ENCODE results near the gene SCUBE3. TPM values are rescaled to one million over a fixed set of nuclear protein-coding genes. Genes with fewer than 3 reads are reported as not detected.

Gene SCUBE3
- total and polyA plus RNA-seq, 2 of the 8 experiments (the other 6 are each of a cell fraction or from before 2014, with no cell fraction given) = 0.80 to 1.0 TPM

DNA sequence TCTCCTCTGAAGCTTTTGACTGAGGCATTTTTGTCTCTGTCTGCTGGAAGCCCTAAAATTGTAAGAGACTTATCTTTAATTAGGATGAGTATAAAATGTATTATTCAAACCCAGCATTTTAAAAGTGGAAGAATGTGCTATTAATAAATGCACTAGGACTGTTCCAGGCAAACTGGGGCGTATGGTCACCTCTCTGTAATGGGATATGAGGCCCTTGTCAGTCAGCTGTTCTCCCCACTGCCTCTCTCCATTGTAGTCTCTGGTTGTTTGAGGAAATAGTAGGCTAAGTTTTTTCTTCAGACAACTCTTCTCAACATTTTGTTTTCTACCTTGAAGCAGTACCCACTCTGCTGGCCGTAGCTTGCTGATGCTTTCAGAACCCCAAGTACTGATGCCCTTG lies 69.6 kb downstream of the SCUBE3 start (continued):
- TF ChIP-seq, protein P1, sequence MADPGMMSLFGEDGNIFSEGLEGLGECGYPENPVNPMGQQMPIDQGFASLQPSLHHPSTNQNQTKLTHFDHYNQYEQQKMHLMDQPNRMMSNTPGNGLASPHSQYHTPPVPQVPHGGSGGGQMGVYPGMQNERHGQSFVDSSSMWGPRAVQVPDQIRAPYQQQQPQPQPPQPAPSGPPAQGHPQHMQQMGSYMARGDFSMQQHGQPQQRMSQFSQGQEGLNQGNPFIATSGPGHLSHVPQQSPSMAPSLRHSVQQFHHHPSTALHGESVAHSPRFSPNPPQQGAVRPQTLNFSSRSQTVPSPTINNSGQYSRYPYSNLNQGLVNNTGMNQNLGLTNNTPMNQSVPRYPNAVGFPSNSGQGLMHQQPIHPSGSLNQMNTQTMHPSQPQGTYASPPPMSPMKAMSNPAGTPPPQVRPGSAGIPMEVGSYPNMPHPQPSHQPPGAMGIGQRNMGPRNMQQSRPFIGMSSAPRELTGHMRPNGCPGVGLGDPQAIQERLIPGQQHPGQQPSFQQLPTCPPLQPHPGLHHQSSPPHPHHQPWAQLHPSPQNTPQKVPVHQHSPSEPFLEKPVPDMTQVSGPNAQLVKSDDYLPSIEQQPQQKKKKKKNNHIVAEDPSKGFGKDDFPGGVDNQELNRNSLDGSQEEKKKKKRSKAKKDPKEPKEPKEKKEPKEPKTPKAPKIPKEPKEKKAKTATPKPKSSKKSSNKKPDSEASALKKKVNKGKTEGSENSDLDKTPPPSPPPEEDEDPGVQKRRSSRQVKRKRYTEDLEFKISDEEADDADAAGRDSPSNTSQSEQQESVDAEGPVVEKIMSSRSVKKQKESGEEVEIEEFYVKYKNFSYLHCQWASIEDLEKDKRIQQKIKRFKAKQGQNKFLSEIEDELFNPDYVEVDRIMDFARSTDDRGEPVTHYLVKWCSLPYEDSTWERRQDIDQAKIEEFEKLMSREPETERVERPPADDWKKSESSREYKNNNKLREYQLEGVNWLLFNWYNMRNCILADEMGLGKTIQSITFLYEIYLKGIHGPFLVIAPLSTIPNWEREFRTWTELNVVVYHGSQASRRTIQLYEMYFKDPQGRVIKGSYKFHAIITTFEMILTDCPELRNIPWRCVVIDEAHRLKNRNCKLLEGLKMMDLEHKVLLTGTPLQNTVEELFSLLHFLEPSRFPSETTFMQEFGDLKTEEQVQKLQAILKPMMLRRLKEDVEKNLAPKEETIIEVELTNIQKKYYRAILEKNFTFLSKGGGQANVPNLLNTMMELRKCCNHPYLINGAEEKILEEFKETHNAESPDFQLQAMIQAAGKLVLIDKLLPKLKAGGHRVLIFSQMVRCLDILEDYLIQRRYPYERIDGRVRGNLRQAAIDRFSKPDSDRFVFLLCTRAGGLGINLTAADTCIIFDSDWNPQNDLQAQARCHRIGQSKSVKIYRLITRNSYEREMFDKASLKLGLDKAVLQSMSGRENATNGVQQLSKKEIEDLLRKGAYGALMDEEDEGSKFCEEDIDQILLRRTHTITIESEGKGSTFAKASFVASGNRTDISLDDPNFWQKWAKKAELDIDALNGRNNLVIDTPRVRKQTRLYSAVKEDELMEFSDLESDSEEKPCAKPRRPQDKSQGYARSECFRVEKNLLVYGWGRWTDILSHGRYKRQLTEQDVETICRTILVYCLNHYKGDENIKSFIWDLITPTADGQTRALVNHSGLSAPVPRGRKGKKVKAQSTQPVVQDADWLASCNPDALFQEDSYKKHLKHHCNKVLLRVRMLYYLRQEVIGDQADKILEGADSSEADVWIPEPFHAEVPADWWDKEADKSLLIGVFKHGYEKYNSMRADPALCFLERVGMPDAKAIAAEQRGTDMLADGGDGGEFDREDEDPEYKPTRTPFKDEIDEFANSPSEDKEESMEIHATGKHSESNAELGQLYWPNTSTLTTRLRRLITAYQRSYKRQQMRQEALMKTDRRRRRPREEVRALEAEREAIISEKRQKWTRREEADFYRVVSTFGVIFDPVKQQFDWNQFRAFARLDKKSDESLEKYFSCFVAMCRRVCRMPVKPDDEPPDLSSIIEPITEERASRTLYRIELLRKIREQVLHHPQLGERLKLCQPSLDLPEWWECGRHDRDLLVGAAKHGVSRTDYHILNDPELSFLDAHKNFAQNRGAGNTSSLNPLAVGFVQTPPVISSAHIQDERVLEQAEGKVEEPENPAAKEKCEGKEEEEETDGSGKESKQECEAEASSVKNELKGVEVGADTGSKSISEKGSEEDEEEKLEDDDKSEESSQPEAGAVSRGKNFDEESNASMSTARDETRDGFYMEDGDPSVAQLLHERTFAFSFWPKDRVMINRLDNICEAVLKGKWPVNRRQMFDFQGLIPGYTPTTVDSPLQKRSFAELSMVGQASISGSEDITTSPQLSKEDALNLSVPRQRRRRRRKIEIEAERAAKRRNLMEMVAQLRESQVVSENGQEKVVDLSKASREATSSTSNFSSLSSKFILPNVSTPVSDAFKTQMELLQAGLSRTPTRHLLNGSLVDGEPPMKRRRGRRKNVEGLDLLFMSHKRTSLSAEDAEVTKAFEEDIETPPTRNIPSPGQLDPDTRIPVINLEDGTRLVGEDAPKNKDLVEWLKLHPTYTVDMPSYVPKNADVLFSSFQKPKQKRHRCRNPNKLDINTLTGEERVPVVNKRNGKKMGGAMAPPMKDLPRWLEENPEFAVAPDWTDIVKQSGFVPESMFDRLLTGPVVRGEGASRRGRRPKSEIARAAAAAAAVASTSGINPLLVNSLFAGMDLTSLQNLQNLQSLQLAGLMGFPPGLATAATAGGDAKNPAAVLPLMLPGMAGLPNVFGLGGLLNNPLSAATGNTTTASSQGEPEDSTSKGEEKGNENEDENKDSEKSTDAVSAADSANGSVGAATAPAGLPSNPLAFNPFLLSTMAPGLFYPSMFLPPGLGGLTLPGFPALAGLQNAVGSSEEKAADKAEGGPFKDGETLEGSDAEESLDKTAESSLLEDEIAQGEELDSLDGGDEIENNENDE (IDR thresholded peaks at IDR 0.05; ENCODE audit: insufficient replicate concordance, low read length) = no peak
- TF ChIP-seq CHD1 (IDR thresholded peaks at IDR 0.05; ENCODE audit: low read depth, low read length) (no peak), FOSL1 (IDR thresholded peaks at IDR 0.05; ENCODE audit: insufficient read depth, low read depth, low read length) (no peak), CEBPB (IDR thresholded peaks at IDR 0.05; ENCODE audit: low read depth, low read length) (no peak), SP2 (IDR thresholded peaks at IDR 0.05; ENCODE audit: low read length) (no peak), TBP (IDR thresholded peaks at IDR 0.05; ENCODE audit: low read depth, low read length) (no peak), BACH1 (IDR thresholded peaks at IDR 0.05; ENCODE audit: low read length) (no peak), JUN (IDR thresholded peaks at IDR 0.05; ENCODE audit: low read depth, low read length) (no peak), CTBP2 (IDR thresholded peaks at IDR 0.05; ENCODE audit: borderline replicate concordance, insufficient read depth, insufficient read length, low read length) (no peak), RBBP5 (IDR thresholded peaks at IDR 0.05; ENCODE audit: borderline replicate concordance, low read depth, low read length) (no peak), CREB1 (IDR thresholded peaks at IDR 0.05) (no peak), TEAD4 (IDR thresholded peaks at IDR 0.05; ENCODE audit: low read depth, low read length) (no peak)
- TF ChIP-seq, protein P2, sequence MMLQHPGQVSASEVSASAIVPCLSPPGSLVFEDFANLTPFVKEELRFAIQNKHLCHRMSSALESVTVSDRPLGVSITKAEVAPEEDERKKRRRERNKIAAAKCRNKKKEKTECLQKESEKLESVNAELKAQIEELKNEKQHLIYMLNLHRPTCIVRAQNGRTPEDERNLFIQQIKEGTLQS (IDR thresholded peaks at IDR 0.05; ENCODE audit: insufficient read depth, low read depth, low read length) = no peak

Measured in H1 (cell line).